GM18519 (cell line): Measurements from ENCODE around the gene PNPLA7.
"Not testable (repeated sequence)": the region's sequence is repeated elsewhere in the genome, so short reads cannot be mapped to it uniquely, and the experiment has no call there.

Experiments
- ATAC-seq: cut with Tn5 transposase; IDR thresholded peaks from one replicate; pipeline ENCODE4 v1.9.1; 2021; ENCODE audit warnings: mild to moderate bottlenecking, moderate library complexity; ENCODE audit not compliant: unreplicated experiment, low FRiP score

The PNPLA7 gene

DNA sequence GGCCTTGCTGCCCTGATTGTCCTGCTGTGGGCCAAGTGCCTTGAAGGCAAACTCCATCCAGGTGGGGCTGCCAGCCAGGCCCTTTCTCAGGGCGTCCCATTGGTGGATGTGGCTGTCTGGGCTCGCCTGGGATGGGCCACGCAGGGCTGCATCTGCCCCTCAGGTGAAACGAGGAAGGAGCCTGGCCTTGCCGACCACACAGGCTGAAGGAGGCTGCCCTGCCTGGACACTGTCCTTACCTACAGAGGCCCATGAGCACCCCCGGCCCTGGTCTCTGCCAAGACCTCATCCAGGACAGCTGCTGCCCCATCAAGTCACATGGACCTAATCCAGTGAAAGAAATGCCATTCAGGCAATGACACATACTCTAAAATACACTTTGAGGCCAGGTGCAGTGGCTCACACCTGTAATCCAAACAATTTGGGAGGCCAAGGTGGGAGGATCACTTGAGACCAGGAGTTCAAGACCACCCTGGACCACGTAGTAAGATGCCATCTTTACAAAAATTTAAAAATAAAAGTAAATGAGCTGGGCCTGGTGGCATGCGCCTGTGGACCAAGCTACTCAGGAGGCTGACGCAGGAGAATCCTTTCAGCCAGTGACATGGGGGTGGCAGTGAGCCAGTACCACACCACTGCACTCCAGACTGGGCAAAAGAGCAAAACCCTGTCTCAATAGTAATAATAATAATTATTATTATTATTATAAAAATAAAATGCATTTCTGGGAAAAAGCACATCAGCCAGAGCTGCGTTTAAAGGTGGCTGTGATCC, 33.9 kb downstream of the PNPLA7 start:
- no peak for ATAC-seq

- no peak for ATAC-seq
Observed at GRCh38 chr9:137515338-137515724, 34.9 kb downstream of the PNPLA7 start.

DNA sequence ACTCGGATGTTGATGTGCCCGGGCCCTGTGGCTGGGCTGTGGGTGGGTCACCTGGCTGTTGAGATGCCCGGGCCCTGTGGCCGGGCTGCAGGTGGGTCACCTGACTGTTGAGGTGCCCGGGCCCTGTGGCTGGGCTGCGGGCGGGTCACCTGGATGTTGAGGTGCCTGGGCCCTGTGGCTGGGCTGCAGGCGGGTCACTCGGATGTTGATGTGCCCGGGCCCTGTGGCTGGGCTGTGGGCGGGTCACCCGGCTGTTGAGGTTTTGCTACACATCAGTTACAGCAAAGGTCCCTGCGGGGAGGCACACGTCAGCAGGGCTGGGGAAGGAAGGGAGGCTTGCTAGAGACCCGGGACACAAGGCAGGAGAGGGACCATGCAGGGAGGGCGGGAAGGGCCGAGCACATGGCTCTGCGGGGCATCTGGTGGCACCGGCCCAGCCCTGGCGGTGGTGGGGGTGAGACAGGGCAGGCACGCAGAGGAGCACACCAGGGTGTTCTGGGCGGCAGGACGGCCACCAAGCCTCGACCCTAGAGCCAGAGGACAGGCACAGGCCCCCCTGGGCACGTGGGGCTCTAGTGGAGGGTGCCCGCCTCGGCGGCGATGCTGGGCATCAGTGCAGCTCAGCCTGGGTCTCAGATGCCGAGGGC, 35.4 kb downstream of the PNPLA7 start:
- ATAC-seq, result no peak

- not testable (repeated sequence) for ATAC-seq
Observed at GRCh38 chr9:137513801-137514570, 36.2 kb downstream of the PNPLA7 start.

GRCh38 chr9:137513136-137513535, 37.1 kb downstream of the PNPLA7 start:
- not testable (repeated sequence) for ATAC-seq

GRCh38 chr9:137511758-137512463, 38.3 kb downstream of the PNPLA7 start:
- ATAC-seq, result no peak

- not testable (repeated sequence) for ATAC-seq
Observed at GRCh38 chr9:137511126-137511525, 39.1 kb downstream of the PNPLA7 start.

GRCh38 chr9:137509198-137509597, 41.0 kb downstream of the PNPLA7 start:
- no peak for ATAC-seq

DNA sequence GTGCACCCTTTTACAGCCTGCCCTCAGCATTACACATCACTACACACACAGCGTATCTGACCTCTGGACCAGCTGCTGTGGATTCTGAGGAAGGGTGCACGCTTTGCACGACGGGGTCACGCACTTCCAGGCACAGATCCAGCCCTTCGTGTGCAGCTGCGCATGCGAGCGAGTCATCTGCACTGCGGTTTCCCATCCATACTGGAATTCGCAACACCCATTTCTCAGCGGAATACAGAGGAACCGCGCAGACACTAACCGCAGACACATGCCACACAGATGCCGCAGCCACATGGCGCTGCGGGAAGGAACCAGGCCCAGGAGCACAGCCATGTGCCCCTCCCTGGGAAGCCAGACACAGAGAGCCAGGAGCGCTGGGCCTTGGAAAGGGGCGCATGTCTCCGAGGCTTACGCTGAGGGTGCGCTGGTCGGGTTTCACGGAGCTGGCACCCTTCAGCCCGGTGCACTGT, 43.5 kb downstream of the PNPLA7 start:
- no peak for ATAC-seq

DNA sequence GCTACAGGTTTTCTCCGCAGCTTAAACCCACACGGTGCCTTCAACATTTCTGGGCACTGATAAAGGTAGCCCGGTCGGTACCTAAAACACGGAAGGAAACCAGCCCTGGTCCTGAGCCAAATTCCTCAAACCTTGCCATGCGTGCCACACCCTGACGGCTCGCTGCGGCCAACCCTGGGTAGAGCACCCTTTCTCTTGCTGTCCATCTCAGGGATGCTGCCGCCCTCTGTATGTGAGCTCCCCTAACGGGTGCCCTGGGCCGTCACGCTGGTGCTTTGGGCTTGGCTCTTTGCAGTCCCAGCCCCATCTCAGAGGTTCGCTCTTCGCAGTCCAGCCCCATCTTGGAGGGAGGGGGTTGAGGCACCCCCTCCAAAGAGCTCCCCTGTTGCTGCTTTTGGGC, 43.9 kb downstream of the PNPLA7 start:
- ATAC-seq, result no peak

DNA sequence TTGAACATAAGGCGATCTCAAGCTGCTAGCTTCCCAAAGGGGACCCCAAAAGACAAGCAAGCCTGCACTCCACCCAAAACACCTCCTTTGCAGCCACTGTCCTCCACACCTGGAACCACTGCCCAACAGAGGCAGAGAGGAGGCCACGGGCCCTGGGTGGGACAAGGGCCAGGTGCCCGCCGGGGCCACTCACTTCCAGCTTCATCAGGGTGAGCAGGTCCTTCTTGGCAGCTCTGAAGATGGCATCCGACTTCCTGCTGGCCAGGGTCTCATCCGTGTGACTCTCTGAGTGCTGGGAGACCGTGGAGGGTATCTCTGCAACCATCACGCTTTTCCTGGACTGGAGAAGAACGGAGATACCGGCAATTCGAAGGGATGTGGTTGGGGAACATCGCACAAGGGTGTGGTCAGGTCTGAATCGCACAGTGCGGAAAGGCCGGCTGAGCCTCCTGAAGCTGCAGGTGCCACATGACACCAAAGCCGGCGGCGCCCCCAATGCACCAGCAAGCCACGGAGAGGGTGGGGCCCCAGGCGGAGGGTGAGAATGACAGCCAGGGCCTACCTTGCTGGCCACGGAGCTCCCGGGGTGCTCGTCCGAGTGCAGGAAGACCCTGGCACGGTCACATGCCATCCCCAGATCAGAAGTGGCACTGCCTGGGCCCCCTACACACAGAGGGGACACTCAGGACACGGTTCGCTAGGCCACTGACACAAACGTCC, 44.6 kb downstream of the PNPLA7 start:
- no peak for ATAC-seq

GRCh38 chr9:137504432-137504777, 45.8 kb downstream of the PNPLA7 start:
- ATAC-seq, result no peak

DNA sequence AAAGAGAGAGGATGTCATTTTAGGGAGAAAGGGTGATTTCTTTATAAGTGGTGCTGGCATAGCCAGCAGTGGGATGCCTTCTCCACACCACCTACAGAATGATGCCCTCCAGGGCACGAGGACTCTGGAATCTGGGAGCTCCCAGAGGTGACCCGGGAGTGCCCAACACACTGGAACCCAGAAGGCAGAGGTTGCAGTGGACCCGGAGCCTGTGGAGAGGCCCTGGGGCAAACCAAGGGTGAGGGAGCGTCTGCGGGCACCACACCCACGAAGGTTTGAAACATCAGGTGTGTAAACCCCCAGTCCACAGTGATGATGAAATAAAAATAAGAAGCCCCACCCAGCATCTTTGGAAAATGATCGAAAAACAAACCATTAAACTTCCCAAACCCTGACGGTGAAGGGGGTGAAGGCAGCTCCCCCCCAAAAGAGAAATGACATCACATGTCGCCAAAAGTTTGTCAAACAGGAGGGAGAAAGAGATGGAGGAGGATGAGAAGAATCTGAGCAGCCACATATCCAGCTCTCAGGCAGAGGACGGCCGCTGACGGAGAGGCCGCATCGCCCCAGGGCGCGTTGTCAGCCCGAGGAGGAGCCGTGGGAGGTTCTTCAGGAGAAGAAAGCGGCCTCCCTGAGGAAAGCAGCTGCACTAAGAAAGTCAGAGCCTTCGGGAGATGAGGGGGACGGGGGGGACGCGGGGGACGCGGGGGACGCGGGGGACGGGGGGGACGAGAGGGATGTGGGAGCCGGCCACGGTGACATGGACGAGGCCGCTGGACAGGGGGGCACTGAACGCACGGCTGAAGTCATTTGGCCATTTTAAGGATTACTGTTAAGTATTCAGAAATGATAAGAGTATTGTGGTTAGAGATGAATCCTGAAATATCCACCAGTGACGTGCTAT, 47.9 kb downstream of the PNPLA7 start:
- ATAC-seq, result no peak

GRCh38 chr9:137501457-137501856, 48.7 kb downstream of the PNPLA7 start:
- ATAC-seq, result no peak

DNA sequence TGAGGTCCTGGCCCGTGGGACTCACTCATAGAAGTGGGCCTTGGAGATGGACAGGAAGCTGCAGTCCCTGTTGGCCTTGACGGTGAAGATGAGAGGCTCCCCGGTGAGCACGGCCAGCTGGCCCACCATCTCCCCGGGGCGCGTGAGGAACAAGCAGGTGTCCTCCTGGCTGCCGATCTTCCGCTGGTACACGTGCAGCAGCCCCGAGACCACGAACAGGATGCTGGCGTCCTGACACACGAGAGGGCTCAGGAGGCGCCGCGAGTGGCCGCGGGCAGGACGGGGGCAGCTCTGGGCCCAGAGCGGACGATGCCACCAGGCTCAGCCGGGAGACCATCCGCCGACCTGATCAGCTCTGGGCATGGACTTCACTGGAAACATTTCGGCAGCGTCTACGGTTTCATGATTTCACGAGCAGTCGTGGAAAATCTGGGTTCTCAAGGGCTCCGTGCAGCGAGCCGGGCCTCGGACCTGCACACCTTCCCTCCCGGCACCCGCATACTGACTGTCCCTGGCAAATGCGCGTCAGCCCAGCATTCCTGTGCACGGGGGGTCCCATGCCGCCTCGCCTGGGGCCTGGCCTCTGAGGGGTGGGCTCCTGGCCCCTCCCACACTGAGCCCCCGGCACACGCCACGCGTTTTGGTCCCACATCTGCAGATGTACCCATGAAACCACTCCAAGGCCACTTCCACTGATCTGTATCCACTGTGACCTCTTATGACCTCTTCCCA, 49.4 kb downstream of the PNPLA7 start:
- ATAC-seq, result no peak

GRCh38 chr9:137499858-137500661, 50.1 kb downstream of the PNPLA7 start:
- ATAC-seq, result no peak

DNA sequence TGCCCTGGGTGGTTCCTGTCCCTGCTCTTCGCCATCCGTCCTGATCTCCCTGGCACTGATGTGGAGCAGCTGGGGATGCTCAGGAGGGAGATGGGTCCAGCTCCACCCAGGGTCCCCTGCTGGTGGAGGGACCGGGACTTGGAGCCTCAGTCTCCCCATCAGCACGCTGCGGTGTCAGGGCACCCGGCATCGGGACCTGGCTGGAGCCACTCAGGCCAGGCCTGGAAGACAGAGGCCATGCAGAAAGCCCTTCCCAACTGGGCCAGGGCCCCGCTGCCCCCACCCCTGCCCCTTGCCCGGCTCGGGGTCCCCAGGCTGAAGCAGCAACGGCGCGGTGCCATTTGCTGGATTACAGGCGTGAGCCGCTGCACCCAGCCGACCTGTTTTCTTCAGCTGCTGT, 50.8 kb downstream of the PNPLA7 start:
- ATAC-seq, result no peak

- no peak for ATAC-seq
Observed at GRCh38 chr9:137498720-137499150, 51.5 kb downstream of the PNPLA7 start.
